SIG-M5 treated with dmso at 0.1 percent for 504 hours (cell line): ENCODE results near the gene PEG3.
"Not testable (repeated sequence)": the region's sequence is repeated elsewhere in the genome, so short reads cannot be mapped to it uniquely, and the experiment has no call there.

Source experiments
- DNase-seq: peaks from one replicate; lab custom pipeline; 2025; ENCODE audit not compliant: unreplicated experiment; lab: John Stamatoyannopoulos, UW

Gene PEG3

DNA sequence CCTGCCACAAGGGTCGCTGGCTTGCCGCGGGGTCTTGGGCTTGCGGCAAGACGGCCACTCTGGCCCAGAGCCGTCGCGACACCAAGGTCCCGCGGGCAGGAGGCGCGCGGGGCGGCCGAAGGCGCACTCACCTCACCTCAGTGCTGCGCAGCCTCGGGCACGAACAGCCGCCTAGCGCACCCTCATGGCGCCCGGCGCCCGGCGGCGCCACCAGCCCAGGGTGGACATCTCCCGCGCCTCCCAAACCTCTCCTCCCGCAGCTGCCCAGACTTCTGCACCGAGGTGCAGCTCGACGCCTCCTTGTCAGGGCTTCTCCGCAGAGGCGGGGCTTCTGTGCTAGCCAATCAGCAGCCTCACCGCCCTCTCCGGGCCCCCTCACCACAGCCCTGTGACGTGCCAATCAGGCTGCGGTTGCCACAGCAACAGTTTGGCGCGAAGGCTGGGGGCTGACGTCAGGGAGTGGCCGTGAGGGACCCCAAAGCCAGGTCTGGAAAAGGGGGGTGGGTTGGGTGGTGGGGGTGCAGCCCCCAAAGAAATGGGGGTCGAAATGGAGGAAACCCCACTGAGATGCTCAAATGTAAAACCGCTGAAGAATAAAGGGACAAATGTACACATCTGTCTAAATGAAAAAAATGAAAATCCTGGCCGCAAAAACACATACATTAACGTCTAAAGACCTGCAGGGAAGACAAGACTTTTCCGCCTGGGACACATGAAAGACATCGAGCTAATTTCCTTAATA lies at the start of gene PEG3, which contains the start of gene ZIM2:
Gene PEG3 (minus strand): TSS at position 276 of the 742 bp plus-strand sequence. CDS start 16,071 bp downstream, outside the sequence.
Gene ZIM2 (minus strand): TSS at position 276 of the 742 bp plus-strand sequence. CDS start 16,449 bp downstream, outside the sequence.
- DNase-seq = no peak

DNA sequence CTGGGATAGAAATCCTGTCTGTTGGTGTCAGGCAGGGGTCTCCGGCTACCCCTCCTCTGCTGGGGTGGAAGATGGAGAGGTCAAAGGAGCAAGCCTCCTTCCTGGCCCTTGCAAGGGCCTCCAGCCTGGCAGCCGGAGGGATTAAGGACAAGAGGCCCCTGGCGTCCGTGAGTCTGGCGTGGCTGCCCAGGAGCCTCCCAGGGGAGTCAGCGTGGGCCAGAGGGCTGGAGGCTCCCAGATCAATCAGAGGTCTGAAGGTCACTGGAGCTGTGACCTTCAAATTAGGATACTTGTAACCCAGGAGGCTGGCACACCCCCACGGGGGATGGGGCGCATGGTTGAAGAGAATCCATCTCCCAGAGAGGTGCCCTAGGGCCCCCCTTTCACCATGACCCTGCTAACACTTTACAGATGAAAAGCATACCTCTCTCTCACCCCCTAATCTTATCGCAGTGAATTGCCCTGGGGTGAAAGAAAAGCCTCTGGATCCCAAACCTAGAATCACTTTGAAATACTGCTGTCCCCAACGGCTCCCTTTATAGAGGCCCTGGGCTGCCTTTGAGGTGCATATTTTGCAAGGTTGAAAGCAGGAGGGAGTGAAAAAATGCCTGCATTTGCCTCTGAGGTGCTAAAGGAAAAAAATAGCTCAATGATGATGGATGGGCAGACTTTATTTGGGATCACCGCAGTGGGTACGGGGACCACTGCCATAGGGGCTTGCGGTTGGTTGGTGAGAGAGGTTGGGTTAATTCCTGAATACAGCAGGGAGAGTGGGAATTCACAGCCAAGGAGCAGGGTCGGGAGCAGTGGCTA lies 44.9 kb upstream of the PEG3 start:
- no peak for DNase-seq

DNA sequence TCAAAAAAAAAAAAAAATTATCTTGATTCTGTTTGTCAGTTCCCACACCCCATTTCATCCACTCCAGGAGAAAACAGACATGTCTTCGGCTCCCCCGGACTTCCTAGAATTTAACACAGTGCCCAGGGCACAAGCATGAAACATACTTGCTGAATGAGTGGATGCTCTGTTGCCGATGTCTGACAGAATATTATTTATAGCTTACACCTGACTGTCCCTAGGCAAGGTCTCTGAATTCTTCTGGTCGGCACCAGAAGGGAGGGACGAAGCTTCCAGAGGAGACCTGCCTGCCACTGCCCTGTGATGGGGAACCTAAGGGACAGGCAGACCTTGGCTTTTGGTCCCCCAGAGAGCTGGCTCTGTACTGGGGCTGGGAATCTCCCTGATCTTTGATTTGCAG lies 43.9 kb upstream of the PEG3 start:
- DNase-seq = no peak

DNA sequence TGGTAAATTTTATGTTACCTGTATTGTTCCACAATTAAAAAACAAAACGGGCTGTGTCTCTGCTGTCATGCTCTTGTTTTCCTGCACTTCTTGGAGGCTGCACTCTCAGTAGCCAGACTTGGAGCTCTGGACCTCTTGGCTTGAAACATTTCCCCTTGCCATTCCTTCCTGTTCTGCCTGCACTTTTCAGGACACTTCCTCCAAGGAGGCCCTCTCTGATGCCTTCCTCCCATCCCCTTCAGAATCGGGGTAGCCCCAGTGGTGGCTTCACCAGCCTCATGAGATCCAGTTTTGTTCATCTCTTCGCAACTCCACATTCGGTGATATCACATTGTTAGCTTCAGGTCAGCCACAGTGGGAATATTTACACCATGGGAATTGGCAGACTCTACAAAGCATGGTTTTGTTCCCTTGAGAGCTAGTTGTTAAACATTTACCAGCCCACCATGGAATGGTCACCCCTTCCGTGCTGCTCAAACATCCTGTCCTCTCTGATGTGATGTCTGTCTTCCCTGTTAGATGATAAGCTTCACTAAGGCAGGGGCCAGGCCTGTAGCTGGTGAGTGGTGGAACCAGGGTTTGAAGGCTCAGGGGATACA lies 40.2 kb upstream of the PEG3 start:
- DNase-seq = no peak

DNA sequence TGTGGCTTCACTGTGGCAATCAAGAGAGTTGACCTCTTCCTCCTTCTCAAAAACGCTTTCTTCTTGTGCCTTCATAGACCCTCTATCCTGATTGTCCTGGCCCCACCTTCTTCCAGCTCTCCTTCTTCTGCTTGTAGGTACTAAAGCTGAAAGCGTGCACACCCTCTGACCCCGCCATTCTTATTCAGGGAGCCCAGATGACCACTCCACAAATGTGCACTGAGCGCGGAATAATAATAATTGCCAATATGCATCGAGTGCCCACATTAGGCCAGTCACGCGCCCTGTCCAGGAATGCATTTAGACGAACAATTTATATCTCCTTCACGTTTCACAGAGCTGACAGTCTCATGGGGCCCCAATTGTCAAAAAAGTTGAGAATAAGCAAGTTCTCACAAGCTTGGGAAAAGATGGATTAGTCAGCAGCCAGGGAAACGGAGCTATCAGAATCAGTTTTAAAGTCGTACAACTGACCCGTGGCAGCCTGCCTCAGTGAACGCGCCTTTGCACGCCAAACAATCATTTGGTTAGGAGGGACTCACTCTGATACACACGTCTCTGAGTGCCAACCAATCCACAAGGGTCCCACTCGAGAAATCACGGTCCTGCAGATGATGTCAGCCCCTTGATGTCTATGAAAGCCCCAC lies 36.7 kb upstream of the PEG3 start:
- DNase-seq = no peak

DNA sequence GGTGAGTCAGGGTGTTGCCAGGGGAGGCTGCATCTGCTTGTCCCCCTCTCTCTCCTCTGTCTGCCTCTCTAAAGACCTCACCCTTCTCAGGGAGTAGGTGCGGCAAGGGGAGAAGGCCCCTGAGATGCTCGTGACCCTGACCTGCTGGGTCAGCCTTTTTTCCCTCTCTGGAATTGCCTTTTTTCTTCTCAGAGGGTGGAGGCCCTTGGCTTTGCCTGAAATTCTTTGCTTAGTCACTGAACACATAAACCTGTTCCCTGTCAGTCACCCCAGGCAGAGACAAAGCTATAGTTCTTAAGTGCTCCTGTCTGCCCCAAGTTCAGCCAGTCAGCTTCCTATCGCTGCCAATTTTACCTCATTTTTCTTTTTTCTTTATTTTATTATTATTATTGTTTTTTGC lies 35.2 kb upstream of the PEG3 start:
- DNase-seq = no peak

DNA sequence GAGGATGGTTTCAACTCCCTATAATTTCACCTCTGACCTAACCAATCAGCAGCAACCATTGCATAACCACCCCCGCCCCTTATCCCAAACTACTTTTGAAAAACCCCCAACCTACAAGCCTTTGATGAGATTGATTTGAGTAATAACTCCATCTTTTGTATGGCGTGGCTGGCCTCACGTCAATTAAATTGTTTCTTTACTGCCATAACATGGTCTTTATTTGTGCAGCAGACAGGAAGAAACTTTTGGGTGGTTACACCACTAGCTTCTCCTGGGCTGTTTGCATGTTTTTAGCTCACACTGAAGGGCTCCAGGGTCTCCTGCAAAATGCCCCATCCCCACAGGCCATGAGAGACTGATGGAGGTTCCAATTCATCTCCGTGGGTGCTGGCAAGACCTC lies 34.0 kb upstream of the PEG3 start:
- no peak for DNase-seq

DNA sequence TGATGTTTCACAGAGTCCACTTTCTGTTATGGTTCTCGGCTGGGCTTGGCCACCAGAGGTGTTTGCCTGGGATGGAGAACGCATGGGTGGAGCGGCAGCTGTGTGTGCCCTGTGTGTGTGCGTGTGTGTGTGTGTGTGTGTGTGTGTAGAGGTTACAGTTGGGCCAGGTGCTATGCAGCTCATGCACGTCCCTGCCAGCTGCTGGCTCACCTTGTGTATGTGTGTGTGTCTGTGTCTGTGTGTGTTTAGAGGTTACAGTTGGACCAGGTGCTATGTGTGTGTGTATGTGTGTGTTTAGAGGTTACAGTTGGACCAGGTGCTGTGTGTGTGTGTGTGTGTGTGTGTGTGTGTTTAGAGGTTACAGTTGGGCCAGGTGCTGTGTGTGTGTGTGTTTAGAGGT lies 33.0 kb upstream of the PEG3 start:
- no peak for DNase-seq

DNA sequence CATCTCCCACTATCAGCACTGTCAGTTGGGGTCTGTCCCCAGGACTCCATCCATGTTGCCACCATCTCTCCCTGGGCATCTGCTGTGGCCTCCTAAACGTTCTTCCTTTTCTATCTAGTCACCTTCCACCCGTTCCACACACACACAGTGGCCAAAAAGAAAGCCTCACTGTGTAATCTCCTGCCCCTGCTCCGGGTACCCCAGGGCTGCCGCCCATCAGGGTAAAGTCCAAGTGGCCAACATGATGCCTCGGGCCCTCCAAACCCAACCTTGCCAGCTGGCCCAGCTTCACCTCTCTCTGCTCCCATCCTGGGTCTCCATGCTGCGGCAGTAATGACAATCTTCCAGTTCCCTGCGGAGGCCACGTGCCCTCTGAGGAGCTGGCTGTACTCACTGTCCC lies 29.4 kb upstream of the PEG3 start:
- no peak for DNase-seq

DNA sequence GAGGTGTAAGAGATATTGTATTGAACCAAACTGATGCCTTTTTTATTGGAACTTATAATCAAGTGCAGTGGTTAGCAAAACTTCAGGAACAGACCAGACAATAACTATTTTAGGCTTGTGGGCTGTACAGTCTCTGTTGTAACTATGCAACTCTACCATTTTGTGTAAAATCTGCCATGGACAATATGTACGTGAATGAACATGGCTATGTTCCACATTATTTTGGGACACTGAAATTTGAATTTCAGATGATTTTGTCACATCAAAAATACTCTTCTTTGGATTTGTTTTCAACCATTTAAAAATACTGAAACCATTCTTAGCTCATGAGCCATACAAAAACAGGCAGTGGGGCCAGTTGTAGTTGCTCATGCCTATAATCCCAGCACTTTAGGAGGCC lies 27.9 kb upstream of the PEG3 start:
- DNase-seq = no peak

DNA sequence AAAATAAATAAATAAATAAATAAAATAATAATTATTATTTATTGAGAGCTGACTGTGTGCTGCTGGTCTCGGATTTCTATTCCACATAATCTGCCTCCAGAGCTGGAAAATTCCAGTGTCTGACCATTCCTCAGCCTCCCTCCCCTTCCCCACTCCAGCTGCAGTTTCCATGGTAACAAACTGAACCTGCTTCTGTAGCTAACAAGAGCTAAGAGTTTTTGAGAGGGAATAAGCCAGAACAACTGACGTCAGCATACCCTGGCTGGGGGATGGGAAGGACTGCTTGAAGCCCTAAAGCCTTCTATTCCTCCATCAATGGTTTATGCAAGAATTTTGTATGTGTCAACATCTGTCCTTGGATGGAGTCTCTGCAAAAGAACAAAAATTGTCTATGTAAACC lies 26.0 kb upstream of the PEG3 start:
- DNase-seq = no peak

DNA sequence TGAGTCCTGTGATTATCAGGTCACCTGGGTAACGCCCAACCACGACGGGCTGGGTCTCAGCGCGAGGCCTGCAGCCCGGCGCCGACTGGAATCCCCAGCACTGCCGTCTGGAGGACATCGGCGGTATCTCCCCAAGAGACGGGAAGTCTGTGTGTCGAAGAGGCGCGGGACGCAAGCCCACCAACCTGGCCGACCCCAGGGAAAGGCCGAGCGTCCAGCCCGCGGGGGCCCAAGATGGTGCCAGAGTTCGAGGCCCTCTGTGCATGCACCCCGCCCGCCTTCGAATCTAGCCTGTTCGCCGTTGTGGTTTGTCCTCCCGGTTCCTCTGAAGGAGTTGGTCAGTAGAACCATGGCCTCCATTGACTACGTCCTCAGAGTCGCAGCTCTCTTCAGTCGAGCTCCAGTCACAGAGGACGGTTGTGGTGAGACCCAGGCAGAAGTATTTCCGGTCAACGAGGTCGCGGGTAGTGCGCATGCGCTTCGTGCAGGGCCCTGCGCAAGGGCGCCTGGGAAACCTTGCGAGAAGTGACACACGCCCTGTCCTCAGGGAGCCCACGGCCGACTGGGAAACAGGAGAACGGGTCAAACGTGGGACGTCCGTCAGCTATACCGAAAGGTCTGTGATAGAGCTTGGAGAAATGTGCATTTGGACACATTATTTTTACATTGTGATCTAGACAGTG lies 24.1 kb upstream of the PEG3 start:
- no peak for DNase-seq

DNA sequence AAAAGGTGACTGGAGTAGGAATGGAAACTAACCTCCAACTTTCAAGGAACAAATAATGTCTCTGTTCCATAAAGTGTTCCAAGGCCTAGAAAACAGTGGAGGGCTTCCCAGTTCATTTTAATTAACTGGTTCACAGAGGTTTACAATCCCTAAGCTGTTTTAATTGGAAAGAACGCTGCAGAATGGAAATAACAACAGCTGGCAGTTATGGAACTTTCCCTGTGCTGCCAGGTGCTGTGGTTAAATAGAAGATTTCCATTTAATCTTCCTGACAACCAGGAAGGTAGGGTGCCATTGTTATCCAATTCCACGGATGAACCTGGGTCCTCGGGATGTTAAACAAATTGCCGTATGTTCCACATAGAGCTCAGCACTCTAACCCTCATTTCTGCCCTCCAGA lies 22.2 kb upstream of the PEG3 start:
- no peak for DNase-seq

DNA sequence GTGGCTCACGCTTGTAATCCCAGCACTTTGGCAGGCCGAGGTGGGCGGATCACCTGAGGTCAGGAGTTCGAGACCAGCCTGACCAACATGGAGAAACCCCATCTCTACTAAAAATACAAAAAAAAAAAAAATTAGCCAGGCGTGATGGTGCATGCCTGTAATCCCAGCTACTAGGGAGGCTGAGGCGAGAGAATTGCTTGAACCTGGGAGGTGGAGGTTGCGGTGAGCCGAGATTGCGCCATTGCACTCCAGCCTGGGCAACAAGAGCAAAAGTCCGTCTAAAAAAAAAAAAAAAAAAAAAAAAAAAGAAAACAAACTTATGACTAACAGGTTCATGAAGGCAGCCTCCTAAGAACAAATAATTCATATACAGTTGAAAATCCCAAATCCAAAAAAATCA lies 19.9 kb upstream of the PEG3 start:
- not testable (repeated sequence) for DNase-seq

DNA sequence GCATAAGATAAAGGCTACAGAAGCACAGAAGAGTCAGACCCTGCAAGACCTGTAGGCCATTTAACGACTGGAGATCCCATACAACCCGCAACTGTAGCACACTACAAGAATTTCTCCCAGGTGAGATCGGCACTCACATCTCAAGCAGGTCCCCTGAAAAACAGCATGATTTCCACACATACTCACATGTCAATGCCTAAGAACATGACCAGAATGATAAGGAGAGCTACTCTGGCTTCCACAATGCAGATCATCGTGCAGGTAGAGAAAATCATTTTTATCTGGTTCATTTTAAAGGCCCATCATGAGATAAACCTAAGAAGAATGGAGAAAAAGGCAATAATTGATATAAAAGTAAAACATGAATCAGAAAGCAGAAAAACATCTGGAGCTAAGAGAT lies 17.5 kb upstream of the PEG3 start:
- DNase-seq = no peak

DNA sequence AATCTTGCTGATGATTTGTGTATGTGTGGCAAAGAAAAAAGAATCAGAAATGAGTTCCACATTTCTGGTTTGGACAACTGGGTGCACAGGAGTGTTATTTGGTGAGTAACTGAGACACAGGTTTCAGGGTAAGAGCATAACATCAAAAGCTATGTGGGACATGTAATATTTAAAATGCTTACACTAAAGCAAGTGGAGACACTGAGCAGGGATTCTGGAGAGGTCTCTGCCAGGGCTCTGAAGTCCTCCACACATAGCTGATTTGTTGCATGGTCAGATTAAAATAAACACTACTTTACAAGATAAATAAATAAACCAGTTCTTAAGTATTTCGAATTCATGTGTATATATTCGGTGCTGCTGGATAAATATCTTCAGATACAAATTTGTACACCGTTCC lies 16.3 kb upstream of the PEG3 start:
- DNase-seq = no peak

DNA sequence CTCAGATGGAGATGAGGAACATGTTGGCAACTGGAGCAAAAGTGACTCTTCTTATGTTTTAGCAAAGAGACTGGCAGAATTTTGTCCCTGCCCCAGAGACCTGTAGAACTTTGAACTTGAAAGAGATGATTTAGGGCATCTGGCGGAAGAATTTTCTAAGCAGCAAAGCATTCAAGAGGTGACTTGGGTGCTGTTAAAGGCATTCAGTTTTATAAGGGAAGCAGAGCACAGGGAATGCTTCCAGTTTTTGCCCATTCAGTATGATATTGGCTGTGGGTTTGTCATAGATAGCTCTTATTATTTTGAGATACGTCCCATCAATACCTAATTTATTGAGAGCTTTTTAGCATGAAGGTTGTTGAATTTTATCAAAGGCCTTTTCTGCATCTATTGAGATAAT lies 11.8 kb upstream of the PEG3 start:
- not testable (repeated sequence) for DNase-seq

DNA sequence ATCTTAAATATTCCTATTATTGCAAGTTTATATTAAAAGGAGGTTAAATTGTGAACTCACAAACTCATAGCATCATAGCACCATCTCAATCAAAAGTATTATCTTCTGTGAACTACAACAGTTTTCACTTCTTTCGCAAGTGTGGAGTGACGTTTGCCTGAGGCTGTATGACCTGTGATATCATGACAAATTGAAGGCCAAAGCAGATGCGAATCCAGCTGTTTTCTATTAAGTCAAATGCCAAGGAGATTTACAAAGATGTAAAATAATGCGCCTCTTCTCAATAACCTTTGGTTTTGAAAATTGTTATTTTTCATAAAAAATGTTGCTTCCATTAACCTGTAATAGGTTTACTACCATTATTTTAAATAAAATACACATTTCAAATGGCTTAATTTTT lies 7.6 kb upstream of the PEG3 start:
- DNase-seq = no peak

DNA sequence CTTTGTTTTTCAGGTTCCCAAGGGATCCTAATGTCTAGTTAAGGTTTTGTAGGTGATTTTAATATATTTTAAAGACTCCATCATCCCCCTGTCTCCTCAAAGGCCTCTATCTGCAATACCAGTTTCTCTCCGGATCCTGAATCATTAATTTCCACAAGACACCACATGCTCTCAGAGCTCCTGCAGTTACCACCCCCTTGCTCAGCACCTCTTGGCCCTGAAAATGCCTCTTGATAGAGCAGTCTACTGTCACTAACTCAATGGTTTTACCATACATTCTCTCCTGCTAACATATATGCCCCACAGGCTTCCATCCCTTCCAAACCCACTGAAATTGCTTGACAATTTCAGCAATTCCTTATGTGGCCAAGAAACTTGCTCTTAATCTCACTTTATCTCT lies 1.9 kb upstream of the PEG3 start:
- no peak for DNase-seq

DNA sequence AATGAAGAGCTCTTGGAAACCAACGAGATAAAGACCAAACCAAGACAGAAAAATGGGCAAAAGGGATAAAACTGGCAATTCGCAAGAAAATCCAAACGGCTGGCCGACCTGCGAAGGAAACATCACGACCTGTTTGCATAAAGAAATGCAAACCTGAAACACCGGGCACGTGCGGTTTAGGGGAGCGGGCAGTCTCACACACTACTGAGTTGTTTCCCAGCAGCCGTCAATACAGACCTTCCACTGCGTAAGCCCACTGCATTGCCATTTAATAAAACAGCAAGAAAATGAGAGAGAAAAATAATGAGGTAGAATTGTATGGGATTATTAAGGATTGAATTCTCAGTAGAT lies 642 bp upstream of the PEG3 start:
- DNase-seq = no peak
